GM12878 (cell line): Measurements from ENCODE around the gene DNAAF9.

Experiments used
- ATF7 ChIP-seq: fragments of 450-650 bp; IDR thresholded peaks from 2 replicates; pipeline ENCODE4 v1.6.1; 2016; ENCODE audit warnings: low read depth, mild to moderate bottlenecking
- CBX5 ChIP-seq: sonication (generic); IDR thresholded peaks from 2 replicates; pipeline ENCODE4 v1.6.1; 2016; ENCODE audit warnings: low read depth, moderate library complexity, mild to moderate bottlenecking, inconsistent platforms
- CHD1 ChIP-seq: IDR thresholded peaks from 2 replicates; pipeline ENCODE4 v1.6.1; 2012; ENCODE audit warnings: low read depth, low read length, improper control_type of control experiment
- CTCF ChIP-seq, 3 experiments: IDR thresholded peaks in 2 of 3; conservative IDR thresholded peaks in 1 of 3; 2 replicates each; pipeline ENCODE4 v1.5.1; 2011; ENCODE audit warnings: low read depth in 3 of 3, low read length in 3 of 3, mild to moderate bottlenecking in 3 of 3, control low read depth in 2 of 3, moderate library complexity in 2 of 3, inconsistent platforms in 1 of 3, mixed read lengths in 1 of 3; ENCODE audit not compliant: control insufficient read depth in 2 of 3, insufficient read depth in 1 of 3; ENCODE audit errors: extremely low read depth in 1 of 3
- EP300 ChIP-seq, 2 experiments: fragments of 150-350 bp in 1 of 2; IDR thresholded peaks; 2 replicates each; pipeline ENCODE4 v1.6.1; 2011 to 2012; ENCODE audit warnings: low read depth in 2 of 2, low read length in 2 of 2, borderline replicate concordance in 1 of 2, improper control_type of control experiment in 1 of 2, inconsistent platforms in 1 of 2; ENCODE audit not compliant: control insufficient read depth in 1 of 2
- ESRRA ChIP-seq: IDR thresholded peaks from 2 replicates; pipeline ENCODE4 v1.6.1; 2012; ENCODE audit warnings: mild to moderate bottlenecking, low read length, improper control_type of control experiment
- GABPA ChIP-seq: IDR thresholded peaks from 2 replicates; pipeline ENCODE4 v1.6.1; 2014; ENCODE audit warnings: antibody characterized with exemption, low read depth, mild to moderate bottlenecking, inconsistent platforms
- NKRF ChIP-seq: fragments of 450-650 bp; conservative IDR thresholded peaks from 2 replicates; pipeline ENCODE4 v1.6.1; 2017; ENCODE audit warnings: mild to moderate bottlenecking, moderate library complexity
- RAD21 ChIP-seq: IDR thresholded peaks from 2 replicates; pipeline ENCODE4 v1.6.1; 2011; ENCODE audit warnings: mild to moderate bottlenecking, low read depth, low read length, moderate library complexity; ENCODE audit not compliant: insufficient read depth
- ZNF274 ChIP-seq: IDR thresholded peaks from one replicate; pipeline ENCODE4 v1.8.0; 2011; ENCODE audit not compliant: insufficient read length, insufficient read depth

- no peak for TF ChIP-seq EP300 (IDR thresholded peaks at IDR 0.05; ENCODE audit: borderline replicate concordance in 1 of 2, control insufficient read depth in 1 of 2, low read depth in 2 of 2, low read length in 2 of 2)
- TF ChIP-seq ESRRA = no peak
- no peak for TF ChIP-seq CTCF (IDR thresholded peaks at IDR 0.05 in 2 of 3, conservative IDR thresholded peaks at IDR 0.05 in 1 of 3; ENCODE audit: control insufficient read depth in 2 of 3, extremely low read depth in 1 of 3, insufficient read depth in 1 of 3, low read depth in 3 of 3, low read length in 3 of 3)
- TF ChIP-seq RAD21 = no peak
- TF ChIP-seq CBX5 = no peak
- no peak for TF ChIP-seq ZNF274
- no peak for TF ChIP-seq CHD1
- TF ChIP-seq ATF7 = no peak
- TF ChIP-seq NKRF = no peak
- no peak for TF ChIP-seq GABPA
Measured at GRCh38 chr20:3423126-3423525, 15.7 kb upstream of the DNAAF9 start.
